Ascending aorta (tissue), 2 donors: ENCODE measurements around the gene TRAPPC5. TPM values are rescaled to one million over a fixed set of nuclear protein-coding genes. Genes with fewer than 3 reads are reported as not detected.

Source experiments
- DNase-seq, 2 donors: peaks; one replicate each; pipeline ENCODE4 v3.0.0-alpha.2; 2019; ENCODE audit warnings: low spot score in 2 of 2
- H3K27ac ChIP-seq, 2 donors: fragments of 200-600 bp; sonication (generic); one replicate each; pipeline ENCODE4 v1.5.1; 2016 to 2017; ENCODE audit warnings: mild to moderate bottlenecking in 1 of 2
- H3K27me3 ChIP-seq: fragments of 200-600 bp; sonication (generic); one replicate; pipeline ENCODE4 v1.5.1; 2017
- H3K36me3 ChIP-seq, 2 donors: fragments of 200-600 bp; sonication (generic); one replicate each; pipeline ENCODE4 v1.5.1; 2016
- H3K4me1 ChIP-seq, 2 donors: fragments of 200-600 bp; sonication (generic); one replicate each; pipeline ENCODE4 v1.5.1; 2016 to 2017; ENCODE audit warnings: mild to moderate bottlenecking in 1 of 2
- H3K4me3 ChIP-seq, 2 donors: fragments of 200-600 bp; sonication (generic); one replicate each; pipeline ENCODE4 v1.5.1; 2016 to 2017; ENCODE audit warnings: mild to moderate bottlenecking in 1 of 2
- H3K9me3 ChIP-seq, 2 donors: fragments of 200-600 bp; sonication (generic); one replicate each; pipeline ENCODE4 v1.5.1; 2016
- intact Hi-C: fragments of 100-400 bp; cut with DNase I; formaldehyde crosslinking; loops from one replicate; pipeline ENCODE4 v1.15.1; 2023
- total RNA-seq: library from RNA; depleted of rRNA; stranded (reverse); fragments of >200 nt; gene quantifications from one replicate; pipeline ENCODE4 v1.1.0, GENCODE V29; 2016
- TF ChIP-seq, protein P1 (sequence below), 3 experiments: fragments of 200-600 bp in 2 of 3; fragments of 450-650 bp in 1 of 3; sonication (generic) in 2 of 3; IDR thresholded peaks; one replicate each; pipeline ENCODE4 v1.5.1; 2016 to 2019; ENCODE audit warnings: antibody characterized with exemption in 3 of 3, mild to moderate bottlenecking in 1 of 3, moderate library complexity in 1 of 3

Gene TRAPPC5
- total RNA-seq, 1 donor from 2014 or later, result 166 TPM

DNA sequence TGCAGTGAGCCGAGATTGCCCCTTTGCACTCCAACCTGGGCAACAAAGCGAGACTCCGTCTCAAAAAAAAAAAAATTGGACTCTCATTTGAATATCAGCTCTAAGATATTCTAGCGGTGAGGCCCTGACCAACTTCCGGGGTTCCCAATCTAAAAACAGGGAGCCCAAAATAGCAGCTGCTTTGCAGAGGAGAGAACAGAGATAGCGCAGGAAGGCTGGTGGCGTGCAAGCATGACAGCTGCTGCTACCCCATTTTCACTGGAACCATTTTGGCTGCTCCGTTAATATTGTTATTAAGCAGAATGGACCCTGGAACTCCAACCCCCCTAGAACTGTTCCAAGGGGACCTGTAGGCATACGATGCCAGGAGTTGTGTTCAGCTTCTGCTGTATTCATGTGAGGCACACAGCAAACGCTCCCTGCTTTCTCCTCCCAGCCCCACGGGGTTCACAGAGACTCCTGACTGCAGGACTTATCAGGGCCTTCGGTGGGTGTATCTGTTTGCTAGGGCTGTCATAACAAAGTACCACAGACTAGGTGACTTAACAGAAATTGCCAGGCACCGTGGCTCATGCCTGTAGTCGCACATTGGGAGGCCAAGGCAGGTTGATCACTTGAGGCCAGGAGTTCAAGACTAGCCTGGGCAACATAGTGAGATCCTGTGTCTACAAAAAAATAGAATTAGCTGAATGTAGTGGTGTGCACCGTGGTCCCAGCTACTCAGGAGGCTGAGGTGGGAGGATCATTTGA, 32.2 kb upstream of the TRAPPC5 start:
- no peak for DNase-seq
- Histone ChIP-seq H3K4me3 (no peak overlapping the region), H3K27me3 (no peaks in the 10 kb centered on the region), H3K9me3 (no peaks in the 10 kb centered on the region), H3K4me1 (peaks cover 0 to 4% of the 10 kb centered on the region in 2 donors), H3K27ac (no peak overlapping the region), H3K36me3 (no peaks in the 10 kb centered on the region)
- intact Hi-C loops, result no loop called here
- TF ChIP-seq, protein P1, sequence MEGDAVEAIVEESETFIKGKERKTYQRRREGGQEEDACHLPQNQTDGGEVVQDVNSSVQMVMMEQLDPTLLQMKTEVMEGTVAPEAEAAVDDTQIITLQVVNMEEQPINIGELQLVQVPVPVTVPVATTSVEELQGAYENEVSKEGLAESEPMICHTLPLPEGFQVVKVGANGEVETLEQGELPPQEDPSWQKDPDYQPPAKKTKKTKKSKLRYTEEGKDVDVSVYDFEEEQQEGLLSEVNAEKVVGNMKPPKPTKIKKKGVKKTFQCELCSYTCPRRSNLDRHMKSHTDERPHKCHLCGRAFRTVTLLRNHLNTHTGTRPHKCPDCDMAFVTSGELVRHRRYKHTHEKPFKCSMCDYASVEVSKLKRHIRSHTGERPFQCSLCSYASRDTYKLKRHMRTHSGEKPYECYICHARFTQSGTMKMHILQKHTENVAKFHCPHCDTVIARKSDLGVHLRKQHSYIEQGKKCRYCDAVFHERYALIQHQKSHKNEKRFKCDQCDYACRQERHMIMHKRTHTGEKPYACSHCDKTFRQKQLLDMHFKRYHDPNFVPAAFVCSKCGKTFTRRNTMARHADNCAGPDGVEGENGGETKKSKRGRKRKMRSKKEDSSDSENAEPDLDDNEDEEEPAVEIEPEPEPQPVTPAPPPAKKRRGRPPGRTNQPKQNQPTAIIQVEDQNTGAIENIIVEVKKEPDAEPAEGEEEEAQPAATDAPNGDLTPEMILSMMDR (IDR thresholded peaks at IDR 0.05), result no peak

DNA sequence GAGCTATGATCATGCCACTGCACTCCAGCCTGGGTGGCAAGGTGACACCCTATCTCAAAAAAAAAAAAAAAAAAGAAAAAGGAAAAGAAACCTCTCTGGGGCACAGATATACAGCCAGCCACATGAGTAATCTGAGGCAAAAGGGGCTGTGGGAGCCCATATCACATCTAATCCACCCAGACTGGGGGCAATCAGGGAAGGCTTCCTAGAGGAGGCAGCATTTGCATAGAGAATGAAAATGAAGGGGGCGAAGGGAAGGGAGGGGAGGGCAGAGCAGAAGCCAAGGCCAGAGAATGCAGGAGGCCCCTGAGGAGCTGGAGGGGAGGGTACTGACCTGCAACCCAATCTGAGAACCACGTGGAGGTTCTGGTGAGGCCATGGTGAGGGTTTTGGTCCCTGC, 30.5 kb upstream of the TRAPPC5 start:
- no peak overlapping the region for H3K4me3 ChIP-seq
- TF ChIP-seq, protein P1 (IDR thresholded peaks at IDR 0.05), result no peak
- peaks cover 0 to 4% of the 10 kb centered on the region in 2 donors for H3K4me1 ChIP-seq
- no peak for DNase-seq
- H3K36me3 ChIP-seq, result no peaks in the 10 kb centered on the region
- no peaks in the 10 kb centered on the region for H3K9me3 ChIP-seq
- H3K27ac ChIP-seq, result no peak overlapping the region
- intact Hi-C loops, result no loop called here
- no peaks in the 10 kb centered on the region for H3K27me3 ChIP-seq

DNA sequence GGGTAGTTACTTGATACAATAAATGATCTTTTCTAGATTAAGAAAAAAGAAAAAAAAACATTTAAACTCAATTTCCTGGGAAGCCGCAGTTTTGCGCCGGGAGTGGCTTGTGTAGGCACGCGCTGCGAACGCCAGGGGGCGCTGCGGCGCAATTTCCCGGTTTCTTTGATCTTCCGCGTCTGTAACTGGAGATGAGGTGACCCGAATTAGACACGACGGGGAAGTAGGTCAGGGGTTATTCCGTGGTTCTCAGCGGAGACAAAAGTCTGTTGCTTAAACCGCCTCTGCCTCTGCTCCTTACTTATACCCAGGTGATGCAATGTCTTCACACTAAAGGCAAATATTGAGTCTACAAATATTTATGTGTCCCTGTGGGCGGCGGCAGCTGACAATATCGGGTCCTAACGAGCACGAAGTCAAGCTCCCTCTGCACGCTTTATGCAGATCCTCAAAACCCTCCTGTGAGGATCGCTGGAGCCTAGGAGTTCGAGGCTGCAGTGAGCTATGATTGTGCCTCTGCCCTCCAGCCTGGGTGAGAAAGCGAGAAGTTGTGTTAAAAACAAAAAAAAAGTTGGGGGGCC, 28.5 kb upstream of the TRAPPC5 start:
- Histone ChIP-seq H3K4me1 (peaks cover 0 to 4% of the 10 kb centered on the region in 2 donors), H3K9me3 (no peaks in the 10 kb centered on the region), H3K4me3 (no peak overlapping the region), H3K36me3 (no peaks in the 10 kb centered on the region), H3K27me3 (no peaks in the 10 kb centered on the region), H3K27ac (no peak overlapping the region)
- intact Hi-C loops, result loop anchor here (1.0 to 2.0 kb wide), 2 partner anchors 28 to 145 kb away; partner anchors contain the start of gene TRAPPC5
- peak in 1 of 2 donors; percentile 87 for DNase-seq
- TF ChIP-seq, protein P1 (IDR thresholded peaks at IDR 0.05), result peak; percentile 93 to 98 (median 94)

DNA sequence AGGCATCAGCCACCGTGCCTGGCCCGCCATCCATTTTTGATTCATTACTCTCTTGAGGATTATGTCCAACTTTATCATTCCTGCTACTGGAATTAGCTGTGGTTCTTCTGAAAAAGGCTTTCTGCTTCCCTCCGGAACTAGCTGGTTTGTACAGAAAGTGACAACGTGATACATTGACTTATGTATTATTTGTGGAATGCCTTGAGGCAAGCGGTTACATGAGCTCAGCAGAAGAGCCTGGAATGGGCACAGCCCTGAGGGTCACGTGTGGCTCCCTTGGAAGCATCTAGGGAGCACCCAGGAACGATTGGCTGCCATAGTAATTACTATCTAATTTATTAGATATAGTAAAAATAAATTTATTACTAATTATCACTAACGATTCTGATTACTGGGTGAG, 26.2 kb upstream of the TRAPPC5 start:
- Histone ChIP-seq H3K4me3 (no peak overlapping the region), H3K27me3 (no peaks in the 10 kb centered on the region), H3K36me3 (no peaks in the 10 kb centered on the region), H3K27ac (no peak overlapping the region), H3K9me3 (no peaks in the 10 kb centered on the region), H3K4me1 (peaks cover 0 to 4% of the 10 kb centered on the region in 2 donors)
- TF ChIP-seq, protein P1 (IDR thresholded peaks at IDR 0.05), result no peak
- DNase-seq, result no peak
- intact Hi-C loops, result no loop called here

DNA sequence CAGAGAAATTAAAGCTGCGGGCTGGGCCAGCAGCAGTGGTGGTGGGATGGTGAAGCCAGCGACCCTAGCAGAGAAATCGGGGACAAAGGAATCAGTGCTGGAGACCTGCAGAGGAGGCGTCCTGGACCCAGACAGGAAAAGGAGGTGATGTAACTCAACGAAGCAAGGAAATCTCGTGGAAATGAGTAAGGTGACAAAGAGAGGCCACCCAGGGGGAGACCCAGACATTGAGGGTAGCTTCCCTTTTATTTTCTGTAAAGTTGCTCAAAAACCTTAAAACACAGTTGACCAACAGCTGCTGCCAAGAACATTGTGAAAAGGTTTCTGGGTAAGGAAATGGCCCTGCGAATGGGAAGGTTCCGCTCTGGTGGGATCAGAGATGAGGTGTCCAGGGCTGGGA, 25.1 kb upstream of the TRAPPC5 start:
- no peak overlapping the region for H3K27ac ChIP-seq
- no peak overlapping the region for H3K4me3 ChIP-seq
- H3K9me3 ChIP-seq, result no peaks in the 10 kb centered on the region
- DNase-seq, result no peak
- intact Hi-C loops, result no loop called here
- TF ChIP-seq, protein P1 (IDR thresholded peaks at IDR 0.05), result no peak
- H3K27me3 ChIP-seq, result no peaks in the 10 kb centered on the region
- H3K36me3 ChIP-seq, result no peaks in the 10 kb centered on the region
- H3K4me1 ChIP-seq, result peaks cover 0 to 4% of the 10 kb centered on the region in 2 donors
